ENCODE results near the gene CEACAM16.

The CEACAM16 gene

GRCh38 chr19:44741841-44742329, 42.9 kb downstream of the CEACAM16 start:
- H3K36me3 Mint-ChIP-seq (ENCODE audit: low read depth), result no peaks in the 10 kb centered on the region
- DNase-seq, result no peak
- peaks cover 43% of the 10 kb centered on the region for H3K27me3 Mint-ChIP-seq (ENCODE audit: low read depth, poor library complexity)
- H3K9me3 Mint-ChIP-seq, result no peaks in the 10 kb centered on the region
- H3K4me3 Mint-ChIP-seq, result no peak overlapping the region
- no peak for TF ChIP-seq CTCF (IDR thresholded peaks at IDR 0.05)
- no peak overlapping the region for H3K27ac Mint-ChIP-seq
- peaks cover 41% of the 10 kb centered on the region for H3K4me1 Mint-ChIP-seq

GRCh38 chr19:44742330-44743061, 43.5 kb downstream of the CEACAM16 start:
- Mint-ChIP-seq H3K36me3 (ENCODE audit: low read depth) (no peaks in the 10 kb centered on the region), H3K9me3 (no peaks in the 10 kb centered on the region), H3K4me3 (no peak overlapping the region), H3K27ac (peak overlapping the region; percentile 23), H3K4me1 (peaks cover 39% of the 10 kb centered on the region), H3K27me3 (ENCODE audit: low read depth, poor library complexity) (peaks cover 46% of the 10 kb centered on the region)
- no peak for DNase-seq
- TF ChIP-seq CTCF (IDR thresholded peaks at IDR 0.05), result no peak

- TF ChIP-seq CTCF (IDR thresholded peaks at IDR 0.05), result no peak
- H3K36me3 Mint-ChIP-seq (ENCODE audit: low read depth), result no peaks in the 10 kb centered on the region
- peaks cover 52% of the 10 kb centered on the region for H3K27me3 Mint-ChIP-seq (ENCODE audit: low read depth, poor library complexity)
- H3K4me3 Mint-ChIP-seq, result no peak overlapping the region
- no peak for DNase-seq
- no peaks in the 10 kb centered on the region for H3K9me3 Mint-ChIP-seq
- no peak overlapping the region for H3K27ac Mint-ChIP-seq
- H3K4me1 Mint-ChIP-seq, result peaks cover 39% of the 10 kb centered on the region
Measured at GRCh38 chr19:44744871-44745332, 46.0 kb downstream of the CEACAM16 start.

GRCh38 chr19:44745341-44745831, 46.4 kb downstream of the CEACAM16 start:
- Mint-ChIP-seq H3K4me3 (peak overlapping the region; percentile 54), H3K9me3 (no peaks in the 10 kb centered on the region), H3K36me3 (ENCODE audit: low read depth) (no peaks in the 10 kb centered on the region), H3K27me3 (ENCODE audit: low read depth, poor library complexity) (peaks cover 57% of the 10 kb centered on the region), H3K4me1 (peaks cover 39% of the 10 kb centered on the region), H3K27ac (no peak overlapping the region)
- no peak for TF ChIP-seq CTCF (IDR thresholded peaks at IDR 0.05)
- no peak for DNase-seq

- Mint-ChIP-seq H3K9me3 (no peaks in the 10 kb centered on the region), H3K27ac (no peak overlapping the region), H3K4me1 (peaks cover 39% of the 10 kb centered on the region), H3K4me3 (peak overlapping the region; percentile 54), H3K36me3 (ENCODE audit: low read depth) (no peaks in the 10 kb centered on the region), H3K27me3 (ENCODE audit: low read depth, poor library complexity) (peaks cover 64% of the 10 kb centered on the region)
- TF ChIP-seq CTCF (IDR thresholded peaks at IDR 0.05), result no peak
- DNase-seq, result no peak
Measured at GRCh38 chr19:44745887-44746600, 47.1 kb downstream of the CEACAM16 start.
